Measurements from ENCODE around the gene GALK1. TPM values are rescaled to one million over a fixed set of nuclear protein-coding genes. Genes with fewer than 3 reads are reported as not detected.
A peak's percentile ranks its signal among the peaks of the same experiment; 100 is the strongest.

The GALK1 gene
- total and polyA plus RNA-seq, 2 experiments from 2014 or later, result 40.6 to 46.5 TPM

GRCh38 chr17:75783803-75784472 is 18.9 kb upstream of the GALK1 start:
- WGBS, 2 experiments (ENCODE audit: low coverage in 1 of 2, low lambda C conversion rate in 2 of 2, missing lambda C conversion rate in 2 of 2), result 60 to 63% methylated on average over 20 of the region's 20 CpGs
- Histone ChIP-seq H3K9me2 (ENCODE audit: insufficient read depth) (no peaks in the 10 kb centered on the region), H4K20me1 (ENCODE audit: insufficient read depth) (no peaks in the 10 kb centered on the region), H3K4me1 (ENCODE audit: insufficient read depth) (peaks cover 31% of the 10 kb centered on the region), H3K36me3 (ENCODE audit: low read depth) (peaks cover 1% of the 10 kb centered on the region; the same call in 1 of the 2 replicates), H3F3A (ENCODE audit: insufficient read depth) (peaks cover 44% of the 10 kb centered on the region), H3K4me2 (ENCODE audit: unreplicated experiment) (peak overlapping the region; percentile 91), H3K27me3 (replicated peaks; ENCODE audit: insufficient read depth) (no peaks in the 10 kb centered on the region), H3K79me2 (ENCODE audit: insufficient read depth) (peaks cover 31% of the 10 kb centered on the region), H3K9ac (peak overlapping the region; percentile 93), H3K4me3 (peak overlapping the region; percentile 75), H3K27ac (peak overlapping the region; percentile 99), H2AFZ (peak overlapping the region; percentile 94), H3K9me3 (ENCODE audit: low read depth) (no peaks in the 10 kb centered on the region)
- DNase-seq, result no peak
- TF ChIP-seq EZH2 (IDR thresholded peaks at IDR 0.05; ENCODE audit: insufficient read depth, poor library complexity, severe bottlenecking) (no peak), EZH2phosphoT487 (IDR thresholded peaks at IDR 0.05; ENCODE audit: insufficient read depth, low read depth) (no peak)
- in situ Hi-C loops (cut with MboI), result no loop called here

GRCh38 chr17:75783069-75783783 is 18.2 kb upstream of the GALK1 start:
- Histone ChIP-seq H3K27ac (peak overlapping the region; percentile 99), H3K27me3 (replicated peaks; ENCODE audit: insufficient read depth) (no peaks in the 10 kb centered on the region), H2AFZ (peak overlapping the region; percentile 94), H4K20me1 (ENCODE audit: insufficient read depth) (peaks cover 4% of the 10 kb centered on the region), H3F3A (ENCODE audit: insufficient read depth) (peaks cover 48% of the 10 kb centered on the region), H3K4me3 (peak overlapping the region; percentile 75), H3K9me2 (ENCODE audit: insufficient read depth) (no peaks in the 10 kb centered on the region), H3K4me1 (ENCODE audit: insufficient read depth) (peaks cover 31% of the 10 kb centered on the region), H3K9ac (peak overlapping the region; percentile 93), H3K79me2 (ENCODE audit: insufficient read depth) (peaks cover 31% of the 10 kb centered on the region), H3K9me3 (ENCODE audit: low read depth) (no peaks in the 10 kb centered on the region), H3K36me3 (ENCODE audit: low read depth) (peaks cover 8% of the 10 kb centered on the region), H3K4me2 (ENCODE audit: unreplicated experiment) (peak overlapping the region; percentile 91)
- TF ChIP-seq EZH2 (IDR thresholded peaks at IDR 0.05; ENCODE audit: insufficient read depth, poor library complexity, severe bottlenecking) (no peak), EZH2phosphoT487 (IDR thresholded peaks at IDR 0.05; ENCODE audit: insufficient read depth, low read depth) (no peak)
- in situ Hi-C loops (cut with MboI), result no loop called here
- peak; percentile 86 for DNase-seq
- 2 to 5% methylated on average over 6 of the region's 6 CpGs for WGBS, 2 experiments (ENCODE audit: low coverage in 1 of 2, low lambda C conversion rate in 2 of 2, missing lambda C conversion rate in 2 of 2)

GRCh38 chr17:75779987-75780889 is 15.2 kb upstream of the GALK1 start:
- TF ChIP-seq EZH2phosphoT487 (IDR thresholded peaks at IDR 0.05; ENCODE audit: insufficient read depth, low read depth), result no peak
- TF ChIP-seq EZH2 (IDR thresholded peaks at IDR 0.05; ENCODE audit: insufficient read depth, poor library complexity, severe bottlenecking), result no peak
- Histone ChIP-seq H3K79me2 (ENCODE audit: insufficient read depth) (peaks cover 24% of the 10 kb centered on the region), H3K4me3 (peak overlapping the region; percentile 55), H3K27ac (peak overlapping the region; percentile 51), H3K9ac (no peak overlapping the region), H3K9me2 (ENCODE audit: insufficient read depth) (no peaks in the 10 kb centered on the region), H4K20me1 (ENCODE audit: insufficient read depth) (peaks cover 22% of the 10 kb centered on the region), H3K4me1 (ENCODE audit: insufficient read depth) (peaks cover 27% of the 10 kb centered on the region), H3K4me2 (ENCODE audit: unreplicated experiment) (peak overlapping the region; percentile 76), H3K9me3 (ENCODE audit: low read depth) (no peaks in the 10 kb centered on the region), H3F3A (ENCODE audit: insufficient read depth) (peaks cover 61% of the 10 kb centered on the region), H3K27me3 (replicated peaks; ENCODE audit: insufficient read depth) (no peaks in the 10 kb centered on the region), H3K36me3 (ENCODE audit: low read depth) (peaks cover 29% of the 10 kb centered on the region), H2AFZ (peak overlapping the region; percentile 52; the same call in 1 of the 2 replicates)
- in situ Hi-C loops (cut with MboI), result loop anchor here (10.0 kb wide), 1 partner anchor 215 kb away; no protein-coding TSS in a partner anchor
- WGBS, 2 experiments (ENCODE audit: low coverage in 1 of 2, low lambda C conversion rate in 2 of 2, missing lambda C conversion rate in 2 of 2), result 21% methylated on average over 5 of the region's 5 CpGs
- no peak for DNase-seq

All from GM23248 (cell line).